HG03565 (cell line): Measurements from ENCODE around the gene UBIAD1.

ENCODE experiments used
- ATAC-seq: cut with Tn5 transposase; IDR thresholded peaks from one replicate; pipeline ENCODE4 v1.9.1; 2021; ENCODE audit warnings: mild to moderate bottlenecking, moderate library complexity; ENCODE audit not compliant: unreplicated experiment

The UBIAD1 gene

GRCh38 chr1:11308699-11309224, 35.8 kb downstream of the UBIAD1 start:
- ATAC-seq: no peak

- ATAC-seq: no peak
Measured at GRCh38 chr1:11309385-11309784, 36.4 kb downstream of the UBIAD1 start.

- ATAC-seq: no peak
Measured at GRCh38 chr1:11311816-11312755, 39.1 kb downstream of the UBIAD1 start.

GRCh38 chr1:11314959-11315358, 42.0 kb downstream of the UBIAD1 start:
- no peak for ATAC-seq

- no peak for ATAC-seq
Measured at GRCh38 chr1:11316701-11317100, 43.7 kb downstream of the UBIAD1 start.

GRCh38 chr1:11318982-11319381, 46.0 kb downstream of the UBIAD1 start:
- ATAC-seq: no peak

- ATAC-seq: no peak
Measured at GRCh38 chr1:11320153-11320936, 47.3 kb downstream of the UBIAD1 start.

GRCh38 chr1:11321656-11322491, 48.9 kb downstream of the UBIAD1 start:
- ATAC-seq: no peak

- ATAC-seq: no peak
Measured at GRCh38 chr1:11324567-11325165, 51.7 kb downstream of the UBIAD1 start.

GRCh38 chr1:11326070-11326469, 53.1 kb downstream of the UBIAD1 start:
- no peak for ATAC-seq

- ATAC-seq: no peak
Measured at GRCh38 chr1:11328444-11328843, 55.4 kb downstream of the UBIAD1 start.

GRCh38 chr1:11330411-11330810, 57.4 kb downstream of the UBIAD1 start:
- ATAC-seq: no peak

- ATAC-seq: no peak
Measured at GRCh38 chr1:11331036-11331944, 58.3 kb downstream of the UBIAD1 start.

GRCh38 chr1:11331945-11332546, 59.0 kb downstream of the UBIAD1 start:
- no peak for ATAC-seq

GRCh38 chr1:11333631-11334030, 60.6 kb downstream of the UBIAD1 start:
- ATAC-seq: no peak

GRCh38 chr1:11334261-11334804, 61.3 kb downstream of the UBIAD1 start:
- no peak for ATAC-seq

GRCh38 chr1:11334821-11335220, 61.8 kb downstream of the UBIAD1 start:
- no peak for ATAC-seq

- peak; percentile 79 for ATAC-seq
Measured at GRCh38 chr1:11335417-11336056, 62.5 kb downstream of the UBIAD1 start.
